OCI-LY1 (cell line): ENCODE measurements around the gene COL26A1.

Source experiments
- H2AFZ ChIP-seq: fragments of 200-600 bp; sonication (generic), shearing (Covaris generic); 2 replicates; pipeline ENCODE4 v1.6.0; 2014; ENCODE audit warnings: antibody characterized with exemption, mild to moderate bottlenecking, low read length
- H3F3A ChIP-seq: fragments of 200-600 bp; sonication (generic), shearing (Covaris generic); 2 replicates; pipeline ENCODE4 v1.6.0; 2014; ENCODE audit warnings: mild to moderate bottlenecking, antibody characterized with exemption, low read length, moderate library complexity; ENCODE audit not compliant: insufficient read depth
- H3K27ac ChIP-seq: fragments of 200-600 bp; sonication (generic); 2 replicates; pipeline ENCODE4 v1.5.1; 2014; ENCODE audit warnings: low read length, mixed run types, mild to moderate bottlenecking, low read depth; ENCODE audit not compliant: poor library complexity, severe bottlenecking
- H3K27me3 ChIP-seq: fragments of 200-600 bp; sonication (generic); 2 replicates; pipeline ENCODE4 v1.6.0; 2014; ENCODE audit warnings: antibody characterized with exemption, mild to moderate bottlenecking, low read length, moderate library complexity; ENCODE audit not compliant: insufficient read depth
- H3K36me3 ChIP-seq: fragments of 200-600 bp; sonication (generic); 2 replicates; pipeline ENCODE4 v1.6.1; 2014; ENCODE audit warnings: mild to moderate bottlenecking, antibody characterized with exemption, low read length, moderate library complexity, mixed read lengths; ENCODE audit not compliant: insufficient read depth
- H3K4me1 ChIP-seq: fragments of 200-600 bp; sonication (generic); 2 replicates; pipeline ENCODE4 v1.5.1; 2014; ENCODE audit warnings: mild to moderate bottlenecking, low read length, moderate library complexity; ENCODE audit not compliant: insufficient read depth, severe bottlenecking
- H3K4me2 ChIP-seq: fragments of 200-600 bp; sonication (generic), shearing (Covaris generic); 2 replicates; pipeline ENCODE4 v1.6.1; 2014; ENCODE audit warnings: low read length
- H3K4me3 ChIP-seq: fragments of 200-600 bp; sonication (generic); 2 replicates; pipeline ENCODE4 v1.5.1; 2014; ENCODE audit warnings: low read length, low read depth, mild to moderate bottlenecking, mixed read lengths; ENCODE audit not compliant: poor library complexity, severe bottlenecking
- H3K79me2 ChIP-seq: fragments of 200-600 bp; shearing (Covaris generic); 2 replicates; pipeline ENCODE4 v1.6.1; 2016; ENCODE audit warnings: mixed run types, low read length, mixed read lengths; ENCODE audit not compliant: insufficient read depth
- H3K9ac ChIP-seq: fragments of 200-600 bp; sonication (generic), shearing (Covaris generic); 2 replicates; pipeline ENCODE4 v1.6.1; 2014; ENCODE audit warnings: mild to moderate bottlenecking, low read length, mixed read lengths
- H3K9me2 ChIP-seq: fragments of 200-600 bp; sonication (generic), shearing (Covaris generic); 2 replicates; pipeline ENCODE4 v1.6.1; 2014; ENCODE audit warnings: low read depth, mild to moderate bottlenecking, low read length, mixed read lengths
- H3K9me3 ChIP-seq: fragments of 200-600 bp; shearing (Covaris generic); 2 replicates; pipeline ENCODE4 v1.6.1; 2014; ENCODE audit warnings: low read length, mixed read lengths
- H4K20me1 ChIP-seq: fragments of 200-600 bp; sonication (generic), shearing (Covaris generic); 2 replicates; pipeline ENCODE4 v1.6.0; 2016; ENCODE audit warnings: mild to moderate bottlenecking, low read length; ENCODE audit not compliant: insufficient read depth
- CTCF ChIP-seq: fragments of 200-600 bp; sonication (generic), shearing (Covaris generic); IDR thresholded peaks from 2 replicates; pipeline ENCODE4 v1.5.1; 2017; ENCODE audit warnings: mild to moderate bottlenecking, antibody characterized with exemption, low read length, moderate library complexity, mixed read lengths
- EZH2 ChIP-seq: fragments of 200-600 bp; sonication (generic), shearing (Covaris generic); IDR thresholded peaks from 2 replicates; pipeline ENCODE4 v1.8.0; 2017; ENCODE audit warnings: borderline replicate concordance, mixed run types, mild to moderate bottlenecking, antibody characterized with exemption, low read length, moderate library complexity, mixed read lengths

The COL26A1 gene

DNA sequence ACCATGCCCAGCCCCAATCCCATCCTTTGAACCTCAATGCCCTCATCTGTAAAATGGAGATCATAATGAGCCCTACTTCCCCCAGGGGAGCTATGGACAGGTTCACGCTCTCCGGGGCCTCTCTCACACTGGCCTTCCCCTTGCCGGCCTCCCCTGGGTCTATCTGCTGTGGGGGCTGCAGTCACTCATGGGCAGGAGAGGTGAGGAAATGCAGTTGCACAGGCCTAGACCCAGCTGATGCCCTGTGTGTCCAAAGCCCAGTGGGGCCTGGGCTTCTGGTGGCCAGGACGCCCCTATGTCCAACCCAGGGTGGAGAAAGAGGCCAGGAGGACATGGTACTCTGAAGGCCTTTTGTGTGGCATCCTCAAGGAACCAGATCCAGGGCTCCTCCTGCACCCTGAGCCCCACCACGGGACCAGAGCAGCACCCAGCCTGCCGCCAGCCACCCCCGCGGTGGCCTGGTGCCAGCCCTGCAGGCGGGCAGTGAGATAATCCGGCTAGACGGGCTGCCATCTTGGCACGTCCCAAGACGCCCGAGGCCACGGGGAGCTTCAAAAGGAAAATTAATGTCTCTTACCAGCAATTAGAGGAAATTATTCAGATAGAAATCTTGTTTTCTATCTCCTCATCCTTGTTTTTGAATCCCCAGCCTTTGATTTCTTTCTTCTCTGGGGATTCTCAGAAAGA lies 227.4 kb downstream of the COL26A1 start:
- H3K4me3 ChIP-seq: no peak overlapping the region
- H3K9me3 ChIP-seq: no peaks in the 10 kb centered on the region
- no peaks in the 10 kb centered on the region for H3K79me2 ChIP-seq
- H3K4me1 ChIP-seq: no peaks in the 10 kb centered on the region
- H3K9me2 ChIP-seq: no peaks in the 10 kb centered on the region
- no peak overlapping the region for H3K27ac ChIP-seq
- no peak overlapping the region for H2AFZ ChIP-seq
- no peak overlapping the region for H3K4me2 ChIP-seq
- no peak overlapping the region for H3K9ac ChIP-seq
- no peak for TF ChIP-seq EZH2
- TF ChIP-seq CTCF: no peak
- no peaks in the 10 kb centered on the region for H4K20me1 ChIP-seq
- no peaks in the 10 kb centered on the region for H3K36me3 ChIP-seq
- H3K27me3 ChIP-seq: peaks cover 9% of the 10 kb centered on the region
- no peaks in the 10 kb centered on the region for H3F3A ChIP-seq

- H2AFZ ChIP-seq: no peak overlapping the region
- H3F3A ChIP-seq: no peaks in the 10 kb centered on the region
- no peak overlapping the region for H3K4me3 ChIP-seq
- peaks cover 9% of the 10 kb centered on the region for H3K27me3 ChIP-seq
- no peaks in the 10 kb centered on the region for H3K36me3 ChIP-seq
- H3K9me2 ChIP-seq: no peaks in the 10 kb centered on the region
- TF ChIP-seq EZH2 (no peak), CTCF (no peak)
- no peaks in the 10 kb centered on the region for H4K20me1 ChIP-seq
- H3K9ac ChIP-seq: no peak overlapping the region
- no peak overlapping the region for H3K4me2 ChIP-seq
- no peaks in the 10 kb centered on the region for H3K4me1 ChIP-seq
- no peaks in the 10 kb centered on the region for H3K79me2 ChIP-seq
- 0 out of 2 replicates have a peak, but pooled peaks cover 1% of the 10 kb centered on the region for H3K9me3 ChIP-seq
- H3K27ac ChIP-seq: no peak overlapping the region
Observed at GRCh38 chr7:101590663-101591435, 228.2 kb downstream of the COL26A1 start.

- H2AFZ ChIP-seq: no peak overlapping the region
- no peak overlapping the region for H3K27ac ChIP-seq
- no peak overlapping the region for H3K9ac ChIP-seq
- peaks cover 5% of the 10 kb centered on the region for H3K27me3 ChIP-seq
- H3K9me3 ChIP-seq: 0 out of 2 replicates have a peak, but pooled peaks cover 5% of the 10 kb centered on the region
- no peak for TF ChIP-seq EZH2
- H3K79me2 ChIP-seq: no peaks in the 10 kb centered on the region
- no peak overlapping the region for H3K4me3 ChIP-seq
- no peaks in the 10 kb centered on the region for H3K9me2 ChIP-seq
- H3K4me1 ChIP-seq: no peaks in the 10 kb centered on the region
- H4K20me1 ChIP-seq: no peaks in the 10 kb centered on the region
- H3K4me2 ChIP-seq: no peak overlapping the region
- H3F3A ChIP-seq: no peaks in the 10 kb centered on the region
- no peaks in the 10 kb centered on the region for H3K36me3 ChIP-seq
Observed at GRCh38 chr7:101591504-101591903, 228.8 kb downstream of the COL26A1 start.
